ENCODE measurements around the gene RCSD1. TPM values are rescaled to one million over a fixed set of nuclear protein-coding genes. Genes with fewer than 3 reads are reported as not detected.

RCSD1 gene
- total and polyA plus RNA-seq, 11 donors: 14.1 to 51.5 (median 29.6) TPM

- H3K27ac ChIP-seq: peak overlapping the region; percentile 84 to 99 (median 96)
- H3K27me3 ChIP-seq: no peaks in the 10 kb centered on the region
- H3K4me1 ChIP-seq: peaks cover 6 to 53% (median 46%) of the 10 kb centered on the region in 12 donors
- H3K4me3 ChIP-seq: peak overlapping the region in 1 of 12 donors; percentile 96
- intact Hi-C loops (cut with DNase I): loop anchor here in 1 of 10 donors (2.0 kb wide), 1 partner anchor 27 kb away; no protein-coding TSS in a partner anchor
- DNase-seq (peak in 4 of 5 donors; percentile 40 to 63 (median 44)), ATAC-seq (peak in 3 of 4 donors; percentile 6 to 41 (median 35))
- peaks cover 0 to 9% (median 0%) of the 10 kb centered on the region in 12 donors for H3K9me3 ChIP-seq
- H3K36me3 ChIP-seq: no peaks in the 10 kb centered on the region
- 31 to 64% (median 45%) methylated on average over 9 to 10 of the region's 10 CpGs for WGBS, 4 donors
- TF ChIP-seq CTCF (IDR thresholded peaks at IDR 0.05) (no peak), POLR2A (IDR thresholded peaks at IDR 0.05) (no peak)
Measured at GRCh38 chr1:167627865-167628641, 2.0 kb upstream of the RCSD1 start.

GRCh38 chr1:167628741-167629515 is 1.1 kb upstream of the RCSD1 start:
- Histone ChIP-seq H3K4me3 (peak overlapping the region in 9 of 12 donors; percentile 63 to 97 (median 91)), H3K9me3 (peaks cover 0 to 9% (median 0%) of the 10 kb centered on the region in 12 donors), H3K36me3 (peaks cover 0 to 3% (median 0%) of the 10 kb centered on the region in 9 donors), H3K4me1 (peaks cover 6 to 62% (median 53%) of the 10 kb centered on the region in 12 donors), H3K27ac (peak overlapping the region; percentile 84 to 99 (median 96)), H3K27me3 (no peaks in the 10 kb centered on the region)
- intact Hi-C loops (cut with DNase I): loop anchor here in 1 of 10 donors (2.0 kb wide), 1 partner anchor 28 kb away; no protein-coding TSS in a partner anchor
- TF ChIP-seq POLR2A (IDR thresholded peaks at IDR 0.05) (no peak), CTCF (IDR thresholded peaks at IDR 0.05) (no peak)
- WGBS, 4 donors: 49 to 65% (median 59%) methylated on average over 12 of the region's 12 CpGs
- no peak for ATAC-seq
- DNase-seq: peak in 2 of 5 donors; percentile 17 to 48

GRCh38 chr1:167630568-167631385 is 745 bp downstream of the RCSD1 start:
- Histone ChIP-seq H3K9me3 (peaks cover 0 to under 1% (median 0%) of the 10 kb centered on the region in 12 donors), H3K4me3 (peak overlapping the region; percentile 63 to 97 (median 88)), H3K27ac (peak overlapping the region; percentile 84 to 99 (median 96)), H3K36me3 (peaks cover 0 to 7% (median 0%) of the 10 kb centered on the region in 9 donors), H3K27me3 (no peaks in the 10 kb centered on the region), H3K4me1 (peaks cover 9 to 80% (median 71%) of the 10 kb centered on the region in 12 donors)
- WGBS, 4 donors: 3 to 7% (median 3%) methylated on average over 15 to 16 of the region's 16 CpGs
- DNase-seq (peak in 1 of 5 donors; percentile 49), ATAC-seq (peak in 3 of 4 donors; percentile 4 to 30 (median 24))
- no peak for TF ChIP-seq CTCF (IDR thresholded peaks at IDR 0.05)
- no peak for TF ChIP-seq POLR2A (IDR thresholded peaks at IDR 0.05)
- intact Hi-C loops (cut with DNase I): loop anchor here in 9 of 10 donors (1.0 to 10.0 kb wide), 9 partner anchors 18 to 57 kb away; no protein-coding TSS in a partner anchor
